Limb (tissue), 2 donors: ENCODE measurements around the gene NADK2.

ENCODE experiments used
- DNase-seq, 2 donors: peaks; one replicate each; pipeline ENCODE4 v3.0.0-alpha.2; 2016; ENCODE audit errors: extremely low spot score in 2 of 2

The NADK2 gene

GRCh38 chr5:36246036-36246800, 4.5 kb upstream of the NADK2 start:
- DNase-seq = no peak

DNA sequence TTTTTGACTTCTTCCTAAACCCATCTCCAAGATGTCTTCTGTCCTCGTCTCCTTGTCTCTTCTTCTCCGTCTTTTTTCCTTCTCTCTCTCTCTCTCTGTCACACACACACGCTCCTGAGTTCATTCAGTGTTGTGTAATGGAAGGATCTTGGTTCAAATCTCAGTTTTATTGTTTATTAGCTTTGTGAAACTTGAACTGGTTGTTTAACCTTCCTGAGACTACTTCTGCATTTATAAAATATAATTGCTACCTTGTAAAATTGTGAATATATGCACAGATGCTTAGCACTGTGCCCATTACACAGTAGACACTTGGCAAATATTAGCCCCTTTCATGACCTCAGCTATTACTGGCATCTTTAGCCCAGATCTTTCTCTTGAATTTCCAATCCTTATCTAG, 2.4 kb upstream of the NADK2 start:
- DNase-seq = no peak

GRCh38 chr5:36243653-36244052, 1.9 kb upstream of the NADK2 start:
- no peak for DNase-seq

DNA sequence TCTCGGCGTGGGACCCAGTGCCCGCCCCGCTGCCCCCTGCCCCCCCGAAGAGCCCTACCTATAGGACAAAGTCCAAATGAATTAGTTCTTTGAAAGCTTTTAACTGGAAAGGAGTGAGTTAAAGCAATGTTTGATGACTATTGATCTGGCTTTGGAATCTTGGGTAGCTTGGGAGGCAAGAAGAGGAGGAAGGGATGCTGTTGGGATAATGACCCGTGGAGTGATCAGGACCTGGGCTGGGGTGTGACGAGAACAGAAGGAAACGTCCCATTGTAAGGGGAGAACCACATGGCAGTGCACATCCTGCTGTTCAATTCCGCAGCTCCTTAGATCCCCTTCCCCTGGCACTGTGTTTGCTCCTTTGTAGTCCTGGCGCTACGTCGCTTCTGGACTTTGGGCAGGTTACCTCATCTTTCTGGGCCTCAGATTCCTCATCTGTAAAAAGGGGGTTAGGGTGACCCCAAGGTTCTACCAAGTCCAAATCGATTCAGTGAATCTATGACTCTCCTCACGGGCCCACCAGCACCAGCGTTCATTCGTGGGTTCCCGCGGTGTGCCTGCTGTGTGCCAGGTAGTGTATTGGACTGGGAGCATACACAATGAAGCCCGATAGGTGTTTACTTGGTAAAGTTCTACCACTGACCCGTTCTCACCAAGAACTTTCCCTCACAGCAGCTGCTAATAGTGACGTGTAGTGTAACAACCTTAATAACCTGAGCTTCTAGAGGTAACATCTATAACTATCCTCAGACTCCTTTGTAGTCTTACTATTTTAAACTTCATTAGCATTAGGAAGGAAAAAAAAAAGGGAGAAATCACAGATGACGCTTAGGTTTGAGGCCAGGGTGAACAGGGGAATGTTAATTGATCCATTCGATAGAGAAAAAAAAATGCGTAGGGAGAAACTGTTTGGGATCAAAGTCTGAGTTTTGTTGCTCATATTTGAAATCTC, 1.1 kb upstream of the NADK2 start:
- no peak for DNase-seq

DNA sequence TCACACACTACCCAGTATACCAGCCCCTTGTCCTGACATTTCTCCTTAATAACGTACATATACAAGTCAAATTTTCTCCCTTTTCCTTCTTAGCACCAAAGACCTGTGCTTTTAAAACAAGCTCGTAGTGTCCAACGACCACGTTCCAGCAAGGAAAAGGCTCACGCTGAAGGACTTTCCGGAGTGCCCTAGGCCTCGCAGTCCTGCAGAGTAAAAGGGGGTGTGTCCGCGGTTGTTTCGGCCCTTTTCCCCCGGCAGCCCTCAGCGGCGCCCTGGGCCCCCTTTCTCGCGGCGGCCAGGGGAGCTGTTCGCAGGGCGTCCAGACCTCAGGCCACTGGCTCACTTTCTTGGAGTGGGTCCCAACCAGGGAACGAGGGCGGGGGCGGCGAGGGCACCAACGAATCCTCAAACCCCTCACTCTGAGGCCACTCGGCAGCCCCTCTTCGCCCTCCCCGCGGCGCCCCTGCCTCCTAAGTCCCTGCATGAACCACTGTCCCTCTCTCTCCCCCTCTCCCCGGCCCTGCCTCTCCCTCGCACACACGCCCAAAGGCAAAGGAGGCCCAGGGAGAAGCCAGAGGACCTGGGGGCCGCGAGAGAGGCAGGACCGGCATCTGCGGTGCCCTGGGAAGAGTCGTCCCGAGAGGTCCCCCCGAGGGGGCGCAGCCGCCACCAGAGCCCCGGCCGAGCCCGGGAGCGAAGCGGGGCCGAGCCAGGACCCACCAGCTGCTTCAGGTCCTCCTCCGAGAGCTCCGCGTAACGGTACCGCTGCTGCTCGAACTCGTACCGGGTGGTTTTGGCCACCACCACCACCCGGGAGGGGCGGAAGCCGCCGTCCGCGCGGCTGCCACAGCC, 720 bp downstream of the NADK2 start:
- DNase-seq = peak; percentile 55 to 84

GRCh38 chr5:36239370-36240293, 2.1 kb downstream of the NADK2 start:
- no peak for DNase-seq

DNA sequence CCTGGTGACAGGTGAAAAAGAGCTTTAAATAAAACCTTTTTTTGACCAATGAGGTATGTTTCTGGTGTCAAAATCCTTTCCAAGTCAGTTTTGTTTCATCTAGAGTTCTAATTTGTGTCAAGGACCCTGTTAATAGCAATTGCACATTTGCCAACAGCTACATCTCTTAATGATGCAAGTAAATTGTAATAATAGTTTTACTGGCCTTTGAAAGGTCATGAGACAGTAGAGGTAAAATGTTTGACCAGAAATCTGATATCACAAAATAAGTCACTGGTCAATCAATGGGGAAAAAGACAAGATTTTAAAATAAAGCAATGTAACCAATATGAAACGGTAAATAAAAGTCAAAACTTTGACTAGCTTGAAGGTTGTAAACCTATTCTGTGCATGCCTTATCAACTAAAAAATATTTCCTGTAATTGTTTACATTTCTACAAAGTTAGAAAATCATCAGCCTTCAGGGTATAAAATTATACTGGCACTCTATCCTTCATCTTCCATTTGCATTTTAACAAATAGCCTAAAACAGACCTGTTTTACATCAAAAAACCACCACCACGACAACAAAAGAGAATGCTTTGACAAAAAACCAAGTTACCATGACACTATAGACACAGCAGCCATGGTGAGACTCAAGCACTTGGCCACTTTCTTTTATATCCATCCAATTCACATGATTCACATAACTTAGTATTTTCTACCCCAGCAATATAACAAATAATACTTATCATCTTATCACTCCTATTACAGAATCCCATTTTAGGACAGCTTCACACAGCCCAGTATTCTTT, 3.0 kb downstream of the NADK2 start:
- DNase-seq = no peak

- no peak for DNase-seq
Measured at GRCh38 chr5:36237751-36238150, 4.0 kb downstream of the NADK2 start.

- DNase-seq = no peak
Measured at GRCh38 chr5:36236801-36237200, 4.9 kb downstream of the NADK2 start.

DNA sequence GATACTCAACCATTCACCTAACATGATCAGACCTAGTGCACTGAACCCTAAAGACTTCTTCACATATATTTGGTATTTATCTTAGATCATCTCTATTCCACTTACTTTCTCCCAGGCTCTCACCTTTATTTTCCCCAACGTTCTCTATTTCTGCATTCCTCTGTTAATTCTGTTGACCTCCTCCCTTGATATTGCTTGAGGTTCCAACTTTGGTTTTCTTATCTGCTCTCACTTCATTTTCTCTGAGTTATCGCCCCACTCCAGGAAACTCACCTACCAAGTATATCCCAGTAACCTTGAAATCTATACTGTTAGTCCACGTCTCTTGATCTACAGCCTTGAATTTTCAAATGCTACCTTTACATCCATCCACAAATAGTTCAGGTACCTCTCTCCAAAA, 9.2 kb downstream of the NADK2 start:
- DNase-seq = no peak

GRCh38 chr5:36230151-36230790, 11.5 kb downstream of the NADK2 start:
- DNase-seq = no peak

GRCh38 chr5:36228505-36228904, 13.2 kb downstream of the NADK2 start:
- no peak for DNase-seq

- DNase-seq = no peak
Measured at GRCh38 chr5:36227046-36227445, 14.7 kb downstream of the NADK2 start.

- DNase-seq = no peak
Measured at GRCh38 chr5:36222620-36223019, 19.1 kb downstream of the NADK2 start.

- no peak for DNase-seq
Measured at GRCh38 chr5:36217988-36218387, 23.7 kb downstream of the NADK2 start.

DNA sequence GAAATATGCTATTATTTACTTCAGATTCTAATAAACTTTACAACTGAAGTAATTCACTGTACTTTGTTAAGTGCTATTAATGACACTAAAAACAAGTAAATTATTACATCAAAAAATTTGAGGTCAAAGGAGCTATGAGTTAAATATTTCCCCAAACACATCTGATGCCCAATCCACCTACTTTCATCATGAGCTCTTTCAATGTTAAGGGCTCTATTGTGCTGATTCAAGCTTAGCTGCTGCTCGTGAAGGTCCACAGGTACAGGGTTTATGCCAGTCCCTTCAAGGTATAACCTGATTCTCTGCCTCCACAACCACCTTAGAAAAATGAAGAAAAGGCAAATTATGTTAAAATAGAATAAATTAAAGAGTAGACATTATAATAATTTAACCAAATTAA, 24.2 kb downstream of the NADK2 start:
- DNase-seq = no peak

DNA sequence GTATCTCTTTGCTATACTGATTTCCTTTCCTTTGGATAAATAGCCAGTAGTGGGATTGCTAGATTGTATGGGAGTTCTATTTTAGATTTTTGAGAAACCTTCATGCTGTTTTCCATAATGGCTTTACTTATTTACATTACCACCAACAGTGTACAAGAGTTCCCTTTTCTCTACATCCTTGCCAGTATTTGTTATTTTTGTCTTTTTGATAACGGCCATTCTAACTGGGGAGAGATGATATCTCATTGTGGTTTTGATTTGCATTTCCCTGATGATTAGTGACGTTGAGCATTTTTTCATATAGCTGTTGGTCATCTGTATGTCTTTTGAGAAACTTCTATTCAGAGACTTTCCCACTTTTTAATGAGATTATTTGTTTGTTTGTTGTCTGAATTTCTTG, 25.8 kb downstream of the NADK2 start:
- no peak for DNase-seq

GRCh38 chr5:36214436-36214835, 27.3 kb downstream of the NADK2 start:
- DNase-seq = no peak

- DNase-seq = no peak
Measured at GRCh38 chr5:36209664-36210063, 32.1 kb downstream of the NADK2 start.
